LNCaP clone FGC (cell line): ENCODE results near the gene MIF4GD.
A peak's percentile ranks its signal among the peaks of the same experiment; 100 is the strongest.

Experiments used
- DNase-seq: peaks from one replicate; pipeline ENCODE4 v3.0.0-alpha.2; 2011; ENCODE audit warnings: low read depth
- H3K4me3 ChIP-seq: 2 replicates; pipeline ENCODE4 v1.5.1; 2011; ENCODE audit warnings: mild to moderate bottlenecking, low read depth, low read length, control low read depth
- TF ChIP-seq, protein P1 (sequence below): IDR thresholded peaks from 2 replicates; pipeline ENCODE4 v1.5.1; 2012; ENCODE audit warnings: mild to moderate bottlenecking; ENCODE audit not compliant: control insufficient read depth, insufficient read depth; ENCODE audit errors: extremely low read depth

MIF4GD gene

GRCh38 chr17:75231071-75231470 is 40.0 kb downstream of the MIF4GD start:
- TF ChIP-seq, protein P1, sequence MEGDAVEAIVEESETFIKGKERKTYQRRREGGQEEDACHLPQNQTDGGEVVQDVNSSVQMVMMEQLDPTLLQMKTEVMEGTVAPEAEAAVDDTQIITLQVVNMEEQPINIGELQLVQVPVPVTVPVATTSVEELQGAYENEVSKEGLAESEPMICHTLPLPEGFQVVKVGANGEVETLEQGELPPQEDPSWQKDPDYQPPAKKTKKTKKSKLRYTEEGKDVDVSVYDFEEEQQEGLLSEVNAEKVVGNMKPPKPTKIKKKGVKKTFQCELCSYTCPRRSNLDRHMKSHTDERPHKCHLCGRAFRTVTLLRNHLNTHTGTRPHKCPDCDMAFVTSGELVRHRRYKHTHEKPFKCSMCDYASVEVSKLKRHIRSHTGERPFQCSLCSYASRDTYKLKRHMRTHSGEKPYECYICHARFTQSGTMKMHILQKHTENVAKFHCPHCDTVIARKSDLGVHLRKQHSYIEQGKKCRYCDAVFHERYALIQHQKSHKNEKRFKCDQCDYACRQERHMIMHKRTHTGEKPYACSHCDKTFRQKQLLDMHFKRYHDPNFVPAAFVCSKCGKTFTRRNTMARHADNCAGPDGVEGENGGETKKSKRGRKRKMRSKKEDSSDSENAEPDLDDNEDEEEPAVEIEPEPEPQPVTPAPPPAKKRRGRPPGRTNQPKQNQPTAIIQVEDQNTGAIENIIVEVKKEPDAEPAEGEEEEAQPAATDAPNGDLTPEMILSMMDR, result no peak
- no peak for DNase-seq
- no peak overlapping the region for H3K4me3 ChIP-seq

DNA sequence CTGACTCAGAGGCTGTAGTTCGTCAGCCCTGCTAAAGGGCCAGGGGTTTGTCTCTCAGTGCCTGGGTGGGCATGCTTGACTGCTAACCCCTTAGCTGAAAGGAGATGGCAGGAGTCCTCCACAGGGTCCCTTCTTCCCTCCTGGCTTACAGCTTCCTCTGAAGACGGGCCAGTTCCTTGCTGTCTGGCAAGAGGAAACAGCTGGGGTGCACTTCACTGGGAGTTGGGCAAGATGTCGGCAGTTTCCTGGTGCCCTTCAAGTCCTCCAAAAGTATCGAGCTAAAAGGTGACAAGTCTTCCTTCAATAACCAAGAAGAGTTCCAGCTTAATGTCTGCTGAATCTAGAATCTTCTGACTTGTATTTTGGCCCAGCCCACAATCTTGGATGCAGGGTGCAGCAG is 42.2 kb downstream of the MIF4GD start:
- TF ChIP-seq, protein P1, result no peak
- no peak for DNase-seq
- H3K4me3 ChIP-seq, result no peak overlapping the region

GRCh38 chr17:75228305-75228704 is 42.7 kb downstream of the MIF4GD start:
- no peak overlapping the region for H3K4me3 ChIP-seq
- TF ChIP-seq, protein P1, result no peak
- no peak for DNase-seq

DNA sequence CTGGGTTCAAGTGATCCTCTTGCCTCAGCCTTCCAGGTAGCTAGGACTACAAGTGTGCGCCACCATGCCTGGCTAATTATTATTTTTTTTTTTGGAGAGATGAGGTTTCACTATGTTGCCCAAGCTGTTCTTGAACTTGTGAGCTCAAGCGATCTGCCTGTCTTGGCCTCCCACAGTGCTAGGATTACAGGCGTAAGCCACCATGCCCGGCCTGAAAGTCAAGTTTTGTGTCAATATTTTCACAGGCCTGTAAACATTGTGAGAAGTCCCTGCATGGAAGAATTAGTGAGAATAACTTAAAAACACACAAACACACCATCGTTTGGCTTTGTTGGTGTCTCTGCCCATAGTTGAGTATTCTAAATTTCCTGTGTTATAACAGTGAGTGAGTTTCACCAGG is 43.3 kb downstream of the MIF4GD start:
- DNase-seq, result peak; percentile 51
- H3K4me3 ChIP-seq, result no peak overlapping the region
- TF ChIP-seq, protein P1, result no peak

GRCh38 chr17:75225016-75225415 is 46.0 kb downstream of the MIF4GD start:
- no peak overlapping the region for H3K4me3 ChIP-seq
- no peak for DNase-seq
- TF ChIP-seq, protein P1, result no peak

GRCh38 chr17:75219815-75220214 is 51.2 kb downstream of the MIF4GD start:
- H3K4me3 ChIP-seq, result no peak overlapping the region
- TF ChIP-seq, protein P1, result no peak
- DNase-seq, result no peak

DNA sequence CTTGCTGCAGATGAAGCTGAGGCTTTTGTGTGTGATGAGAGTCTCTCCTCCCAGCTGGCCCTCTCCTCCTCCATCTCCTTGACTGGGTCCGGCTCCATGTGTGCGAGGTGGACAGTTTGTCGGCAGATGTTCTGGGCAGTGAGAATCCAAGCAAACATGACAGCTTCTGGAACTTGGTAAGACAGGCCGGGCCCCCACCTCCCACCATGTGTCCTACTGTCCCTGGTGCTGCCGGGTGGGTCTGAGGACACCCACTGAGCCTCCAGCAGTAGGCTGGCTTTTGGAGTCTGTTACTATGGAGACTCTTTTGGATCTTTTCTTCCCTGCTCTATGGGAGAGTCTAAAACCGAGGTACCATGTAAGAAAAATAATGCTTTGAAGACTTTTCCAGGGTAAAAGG is 52.9 kb downstream of the MIF4GD start:
- no peak overlapping the region for H3K4me3 ChIP-seq
- no peak for DNase-seq
- TF ChIP-seq, protein P1, result no peak
